Vagina (tissue), 2 donors: Measurements from ENCODE around the gene CABP5. TPM values are rescaled to one million over a fixed set of nuclear protein-coding genes. Genes with fewer than 3 reads are reported as not detected.

Source experiments
- DNase-seq, 2 donors: peaks; one replicate each; pipeline ENCODE4 v3.0.0-alpha.2; 2017; ENCODE audit errors: extremely low spot score in 2 of 2
- H3K27ac ChIP-seq: fragments of 200-600 bp; sonication (generic); one replicate; pipeline ENCODE4 v1.5.1; 2019
- H3K27me3 ChIP-seq: fragments of 200-600 bp; sonication (generic); one replicate; pipeline ENCODE4 v1.5.1; 2019
- H3K36me3 ChIP-seq, 2 donors: fragments of 200-600 bp; sonication (generic); one replicate each; pipeline ENCODE4 v1.5.1; 2017 to 2019
- H3K4me1 ChIP-seq: fragments of 200-600 bp; sonication (generic); one replicate; pipeline ENCODE4 v1.5.1; 2019
- H3K4me3 ChIP-seq, 2 donors: fragments of 200-600 bp; sonication (generic); 1 replicate in 1 of 2; 2 replicates in 1 of 2; pipeline ENCODE4 v1.5.1; 2016 to 2019
- H3K9me3 ChIP-seq: fragments of 200-600 bp; sonication (generic); one replicate; pipeline ENCODE4 v1.5.1; 2019
- CTCF ChIP-seq, 3 experiments: fragments of 450-650 bp in 2 of 3; fragments of 200-600 bp in 1 of 3; sonication (generic) in 1 of 3; IDR thresholded peaks; one replicate each; pipeline ENCODE4 v1.5.1; 2017 to 2019; ENCODE audit warnings: antibody characterized with exemption in 3 of 3, mild to moderate bottlenecking in 2 of 3, moderate library complexity in 2 of 3
- POLR2A ChIP-seq, 2 donors: fragments of 450-650 bp; IDR thresholded peaks; one replicate each; pipeline ENCODE4 v1.6.1; 2017; ENCODE audit warnings: antibody characterized with exemption in 2 of 2, mild to moderate bottlenecking in 2 of 2, moderate library complexity in 2 of 2
- POLR2AphosphoS5 ChIP-seq, 2 donors: sonication (generic); formaldehyde crosslinking; IDR thresholded peaks; one replicate each; pipeline ENCODE4 v1.9.0; 2017; ENCODE audit warnings: antibody characterized with exemption in 2 of 2, mild to moderate bottlenecking in 2 of 2, low read depth in 1 of 2; ENCODE audit not compliant: insufficient read depth in 1 of 2
- intact Hi-C: fragments of 100-400 bp; cut with DNase I; formaldehyde crosslinking; loops from one replicate; pipeline ENCODE4 v1.15.1; 2023
- total RNA-seq: library from RNA; depleted of rRNA; stranded (reverse); fragments of >200 nt; gene quantifications from one replicate; pipeline ENCODE4 v1.2.3, GENCODE V29; 2016

Gene CABP5
- total RNA-seq, 1 donor from 2014 or later = not detected

- Histone ChIP-seq H3K27me3 (no peaks in the 10 kb centered on the region), H3K4me1 (no peaks in the 10 kb centered on the region), H3K9me3 (no peaks in the 10 kb centered on the region), H3K27ac (no peak overlapping the region), H3K36me3 (no peaks in the 10 kb centered on the region), H3K4me3 (no peak overlapping the region)
- intact Hi-C loops = no loop called here
- TF ChIP-seq POLR2AphosphoS5 (IDR thresholded peaks at IDR 0.05; ENCODE audit: insufficient read depth in 1 of 2, low read depth in 1 of 2) (no peak), CTCF (IDR thresholded peaks at IDR 0.05) (no peak), POLR2A (IDR thresholded peaks at IDR 0.05) (no peak)
- no peak for DNase-seq
Observed at GRCh38 chr19:48030073-48030472, 13.8 kb downstream of the CABP5 start.

GRCh38 chr19:48029431-48029830 is 14.4 kb downstream of the CABP5 start:
- Histone ChIP-seq H3K4me3 (no peak overlapping the region), H3K27me3 (no peaks in the 10 kb centered on the region), H3K9me3 (no peaks in the 10 kb centered on the region), H3K4me1 (no peaks in the 10 kb centered on the region), H3K27ac (no peak overlapping the region), H3K36me3 (no peaks in the 10 kb centered on the region)
- no peak for TF ChIP-seq CTCF (IDR thresholded peaks at IDR 0.05)
- no peak for TF ChIP-seq POLR2A (IDR thresholded peaks at IDR 0.05)
- no peak for TF ChIP-seq POLR2AphosphoS5 (IDR thresholded peaks at IDR 0.05; ENCODE audit: insufficient read depth in 1 of 2, low read depth in 1 of 2)
- no peak for DNase-seq
- intact Hi-C loops = no loop called here

GRCh38 chr19:48025480-48025879 is 18.4 kb downstream of the CABP5 start:
- Histone ChIP-seq H3K4me3 (no peak overlapping the region), H3K27ac (no peak overlapping the region), H3K27me3 (no peaks in the 10 kb centered on the region), H3K36me3 (no peaks in the 10 kb centered on the region), H3K9me3 (no peaks in the 10 kb centered on the region), H3K4me1 (no peaks in the 10 kb centered on the region)
- no peak for DNase-seq
- intact Hi-C loops = no loop called here
- TF ChIP-seq CTCF (IDR thresholded peaks at IDR 0.05) = no peak
- TF ChIP-seq POLR2AphosphoS5 (IDR thresholded peaks at IDR 0.05; ENCODE audit: insufficient read depth in 1 of 2, low read depth in 1 of 2) = no peak
- no peak for TF ChIP-seq POLR2A (IDR thresholded peaks at IDR 0.05)

- intact Hi-C loops = no loop called here
- Histone ChIP-seq H3K27me3 (no peaks in the 10 kb centered on the region), H3K36me3 (no peaks in the 10 kb centered on the region), H3K9me3 (no peaks in the 10 kb centered on the region), H3K27ac (no peak overlapping the region), H3K4me1 (no peaks in the 10 kb centered on the region), H3K4me3 (no peak overlapping the region)
- DNase-seq = no peak
- TF ChIP-seq CTCF (IDR thresholded peaks at IDR 0.05) = no peak
- TF ChIP-seq POLR2A (IDR thresholded peaks at IDR 0.05) = no peak
- TF ChIP-seq POLR2AphosphoS5 (IDR thresholded peaks at IDR 0.05; ENCODE audit: insufficient read depth in 1 of 2, low read depth in 1 of 2) = no peak
Observed at GRCh38 chr19:48023518-48023917, 20.4 kb downstream of the CABP5 start.

- Histone ChIP-seq H3K4me1 (no peaks in the 10 kb centered on the region), H3K9me3 (no peaks in the 10 kb centered on the region), H3K4me3 (no peak overlapping the region), H3K36me3 (no peaks in the 10 kb centered on the region), H3K27me3 (no peaks in the 10 kb centered on the region), H3K27ac (no peak overlapping the region)
- TF ChIP-seq CTCF (IDR thresholded peaks at IDR 0.05) = no peak
- no peak for TF ChIP-seq POLR2AphosphoS5 (IDR thresholded peaks at IDR 0.05; ENCODE audit: insufficient read depth in 1 of 2, low read depth in 1 of 2)
- TF ChIP-seq POLR2A (IDR thresholded peaks at IDR 0.05) = no peak
- no peak for DNase-seq
- intact Hi-C loops = no loop called here
Observed at GRCh38 chr19:48023011-48023410, 20.9 kb downstream of the CABP5 start.
